SJSA1 (cell line): ENCODE data around the gene COL20A1. TPM values are rescaled to one million over a fixed set of nuclear protein-coding genes. Genes with fewer than 3 reads are reported as not detected.
"Not testable (repeated sequence)": the region's sequence is repeated elsewhere in the genome, so short reads cannot be mapped to it uniquely, and the experiment has no call there.

ENCODE experiments used
- DNase-seq, 2 experiments: peaks; one replicate each; pipeline ENCODE4 v3.0.0-alpha.2; 2015 to 2020; ENCODE audit warnings: low spot score in 2 of 2, low read depth in 1 of 2
- H3K27ac ChIP-seq: fragments of 250-450 bp; sonication (Bioruptor Pico); 2 replicates; pipeline ENCODE4 v1.5.1; 2020; ENCODE audit warnings: mild to moderate bottlenecking, moderate library complexity
- H3K27me3 ChIP-seq: fragments of 250-450 bp; sonication (Bioruptor Pico); replicated peaks from 2 replicates; pipeline ENCODE4 v1.5.1; 2020; ENCODE audit warnings: mild to moderate bottlenecking, moderate library complexity
- H3K36me3 ChIP-seq: fragments of 250-450 bp; sonication (Bioruptor Pico); 2 replicates; pipeline ENCODE4 v1.5.1; 2020; ENCODE audit warnings: mild to moderate bottlenecking
- H3K4me1 ChIP-seq: fragments of 250-450 bp; sonication (Bioruptor Pico); replicated peaks from 2 replicates; pipeline ENCODE4 v1.6.1; 2021; ENCODE audit warnings: mild to moderate bottlenecking
- H3K4me3 ChIP-seq: fragments of 250-450 bp; sonication (Bioruptor Pico); 2 replicates; pipeline ENCODE4 v1.5.1; 2020; ENCODE audit warnings: mild to moderate bottlenecking
- H3K9me3 ChIP-seq: fragments of 250-450 bp; sonication (Bioruptor Pico); replicated peaks from 2 replicates; pipeline ENCODE4 v1.5.1; 2020; ENCODE audit warnings: mild to moderate bottlenecking
- total RNA-seq: library from RNA; depleted of rRNA; stranded (reverse); fragments of >200 nt; shearing (Covaris generic); gene quantifications from 2 replicates; pipeline ENCODE4 v1.2.3, GENCODE V29; 2014

Gene COL20A1
- total RNA-seq, 1 experiment from 2014 or later: not detected

DNA sequence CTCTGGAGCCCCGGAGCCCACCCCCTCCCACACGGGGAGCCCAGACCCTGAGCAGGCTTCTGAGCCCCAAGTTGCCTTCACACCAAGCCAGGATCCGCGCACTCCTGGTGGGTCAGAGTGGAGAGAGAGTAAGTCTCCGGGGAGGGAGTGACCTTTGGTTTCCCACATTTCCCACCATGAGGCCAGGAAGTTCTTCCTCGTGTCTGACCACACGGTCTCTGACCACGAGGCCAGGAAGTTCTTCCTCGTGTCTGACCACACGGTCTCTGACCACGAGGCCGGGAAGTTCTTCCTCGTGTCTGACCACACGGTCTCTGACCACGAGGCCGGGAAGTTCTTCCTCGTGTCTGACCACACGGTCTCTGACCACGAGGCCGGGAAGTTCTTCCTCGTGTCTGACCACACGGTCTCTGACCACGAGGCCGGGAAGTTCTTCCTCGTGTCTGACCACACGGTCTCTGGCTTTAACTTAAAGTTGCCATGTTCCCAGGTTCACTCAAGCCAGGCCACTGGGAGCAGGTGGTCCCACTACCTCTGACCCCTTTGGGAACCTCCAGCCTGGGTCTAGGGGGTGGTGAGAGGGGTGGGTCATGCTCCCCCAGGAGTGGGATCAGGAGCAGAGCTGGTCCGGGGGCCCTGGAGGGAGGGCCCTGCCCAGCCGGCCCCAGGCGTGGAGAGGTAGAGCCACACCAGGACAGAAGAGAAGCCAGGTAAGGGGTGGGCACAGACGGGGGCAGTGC lies 13.1 kb downstream of the COL20A1 start:
- H3K4me3 ChIP-seq, DNase-seq, H3K9me3 ChIP-seq, H3K36me3 ChIP-seq, H3K4me1 ChIP-seq, H3K27ac ChIP-seq: not testable (repeated sequence)
- peaks cover 62% of the 10 kb centered on the region for H3K27me3 ChIP-seq

DNA sequence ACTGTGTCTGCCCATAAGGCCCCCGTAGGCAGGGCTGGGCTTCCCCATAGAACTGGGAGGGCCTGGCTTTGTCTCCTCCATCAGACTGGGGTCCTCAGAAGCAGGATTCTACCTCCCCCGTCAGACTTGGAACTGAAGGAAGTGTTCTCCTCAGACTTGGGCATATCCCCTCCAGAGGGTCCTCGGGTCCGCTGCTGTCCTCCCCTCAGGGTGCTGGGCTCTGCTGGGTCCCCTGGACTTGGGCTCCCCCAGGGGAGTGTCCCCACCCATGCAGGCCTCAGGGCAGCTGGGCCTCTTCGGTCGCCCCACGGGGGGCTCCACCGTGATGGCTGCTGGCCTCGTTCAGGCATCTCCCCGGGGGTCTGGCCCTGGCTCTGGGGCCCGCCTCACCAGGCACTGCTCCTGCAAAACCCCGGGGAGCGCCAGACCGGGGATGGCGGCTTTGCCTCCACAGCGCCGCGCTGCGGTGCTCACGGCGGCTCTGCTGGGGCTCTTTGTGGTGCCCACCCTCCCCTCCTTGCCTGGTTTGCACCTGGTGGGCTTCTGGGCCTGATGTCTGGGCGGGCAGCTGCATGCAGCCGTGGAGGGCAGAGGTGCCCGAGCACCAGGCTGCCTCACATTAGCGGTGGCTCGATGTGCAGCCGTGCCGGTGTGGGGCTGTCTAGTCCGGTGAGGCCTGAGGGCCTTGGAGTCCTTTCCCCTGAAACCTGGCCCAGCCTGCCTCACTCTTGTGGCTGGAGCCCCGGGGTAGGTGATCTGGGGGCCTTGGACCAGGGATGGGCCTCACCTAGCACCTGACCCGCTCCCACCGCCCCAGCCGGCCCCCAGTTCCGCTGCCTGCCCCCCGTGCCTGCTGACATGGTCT lies 13.9 kb downstream of the COL20A1 start:
- Histone ChIP-seq H3K27me3 (peaks cover 61% of the 10 kb centered on the region), H3K4me3 (no peak overlapping the region), H3K27ac (no peak overlapping the region), H3K36me3 (no peaks in the 10 kb centered on the region), H3K9me3 (no peaks in the 10 kb centered on the region), H3K4me1 (no peaks in the 10 kb centered on the region)
- DNase-seq: no peak

DNA sequence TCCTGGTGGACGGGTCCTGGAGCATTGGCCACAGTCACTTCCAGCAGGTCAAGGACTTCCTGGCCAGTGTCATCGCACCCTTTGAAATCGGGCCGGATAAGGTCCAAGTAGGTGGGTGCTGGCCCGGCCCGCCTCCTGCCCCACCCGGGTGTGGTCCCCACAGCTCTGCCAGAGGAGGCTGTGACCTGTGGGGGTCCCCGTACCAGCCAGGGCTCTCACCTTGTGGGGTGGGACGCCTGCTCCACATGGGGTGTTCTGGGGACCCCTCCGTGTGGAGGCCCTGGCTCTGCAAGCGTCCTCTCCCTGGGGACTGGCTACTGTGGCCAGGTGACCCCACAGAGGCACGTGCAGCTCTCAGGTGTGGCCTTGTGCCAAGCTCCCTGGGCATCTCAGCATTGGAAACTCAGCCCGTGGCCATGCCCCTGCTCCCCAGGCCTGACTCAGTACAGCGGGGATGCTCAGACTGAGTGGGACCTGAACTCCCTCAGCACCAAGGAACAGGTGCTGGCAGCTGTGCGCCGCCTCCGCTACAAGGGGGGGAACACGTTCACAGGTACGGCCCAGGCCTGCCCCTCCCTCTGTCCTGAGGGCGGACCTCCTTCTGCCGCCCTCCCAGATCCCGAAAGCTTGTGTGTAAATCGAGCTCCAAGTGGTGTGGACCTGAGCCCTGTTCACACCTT lies 14.7 kb downstream of the COL20A1 start:
- no peak for DNase-seq
- H3K27ac ChIP-seq: no peak overlapping the region
- H3K4me1 ChIP-seq: no peaks in the 10 kb centered on the region
- no peaks in the 10 kb centered on the region for H3K36me3 ChIP-seq
- H3K4me3 ChIP-seq: no peak overlapping the region
- H3K27me3 ChIP-seq: peaks cover 67% of the 10 kb centered on the region
- H3K9me3 ChIP-seq: no peaks in the 10 kb centered on the region

DNA sequence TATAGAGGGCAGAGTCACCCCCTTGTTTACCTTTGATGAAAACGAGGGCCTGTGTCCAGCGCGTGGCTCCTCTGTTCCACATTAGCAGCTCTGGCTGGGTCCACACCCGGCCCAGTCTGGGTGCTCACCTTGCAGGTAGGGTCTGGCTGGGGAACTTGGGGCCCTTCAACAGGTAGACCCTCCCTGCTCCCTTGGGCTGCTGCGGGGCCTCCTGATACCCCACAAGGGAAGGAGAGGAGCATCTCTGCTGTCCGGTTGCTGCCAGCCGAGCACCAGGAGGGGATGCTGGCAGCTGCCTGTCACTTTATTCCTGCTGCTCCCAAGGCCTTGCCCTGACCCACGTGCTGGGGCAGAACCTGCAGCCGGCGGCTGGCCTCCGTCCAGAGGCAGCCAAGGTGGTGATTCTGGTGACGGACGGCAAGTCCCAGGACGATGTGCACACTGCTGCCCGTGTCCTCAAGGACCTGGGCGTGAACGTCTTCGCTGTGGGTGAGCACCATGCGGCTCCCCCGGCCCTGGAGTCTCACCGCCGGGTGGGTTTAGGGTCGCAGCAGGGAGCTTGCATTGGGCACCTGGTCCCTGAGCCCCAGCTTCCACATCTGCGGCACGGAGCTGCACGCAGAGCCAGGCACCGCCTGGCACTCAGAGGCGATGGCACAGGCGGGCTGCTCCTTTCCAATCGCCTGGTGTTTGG lies 15.4 kb downstream of the COL20A1 start:
- H3K27ac ChIP-seq: no peak overlapping the region
- no peaks in the 10 kb centered on the region for H3K9me3 ChIP-seq
- H3K4me1 ChIP-seq: no peaks in the 10 kb centered on the region
- no peaks in the 10 kb centered on the region for H3K36me3 ChIP-seq
- DNase-seq: no peak
- peaks cover 65% of the 10 kb centered on the region for H3K27me3 ChIP-seq
- no peak overlapping the region for H3K4me3 ChIP-seq

DNA sequence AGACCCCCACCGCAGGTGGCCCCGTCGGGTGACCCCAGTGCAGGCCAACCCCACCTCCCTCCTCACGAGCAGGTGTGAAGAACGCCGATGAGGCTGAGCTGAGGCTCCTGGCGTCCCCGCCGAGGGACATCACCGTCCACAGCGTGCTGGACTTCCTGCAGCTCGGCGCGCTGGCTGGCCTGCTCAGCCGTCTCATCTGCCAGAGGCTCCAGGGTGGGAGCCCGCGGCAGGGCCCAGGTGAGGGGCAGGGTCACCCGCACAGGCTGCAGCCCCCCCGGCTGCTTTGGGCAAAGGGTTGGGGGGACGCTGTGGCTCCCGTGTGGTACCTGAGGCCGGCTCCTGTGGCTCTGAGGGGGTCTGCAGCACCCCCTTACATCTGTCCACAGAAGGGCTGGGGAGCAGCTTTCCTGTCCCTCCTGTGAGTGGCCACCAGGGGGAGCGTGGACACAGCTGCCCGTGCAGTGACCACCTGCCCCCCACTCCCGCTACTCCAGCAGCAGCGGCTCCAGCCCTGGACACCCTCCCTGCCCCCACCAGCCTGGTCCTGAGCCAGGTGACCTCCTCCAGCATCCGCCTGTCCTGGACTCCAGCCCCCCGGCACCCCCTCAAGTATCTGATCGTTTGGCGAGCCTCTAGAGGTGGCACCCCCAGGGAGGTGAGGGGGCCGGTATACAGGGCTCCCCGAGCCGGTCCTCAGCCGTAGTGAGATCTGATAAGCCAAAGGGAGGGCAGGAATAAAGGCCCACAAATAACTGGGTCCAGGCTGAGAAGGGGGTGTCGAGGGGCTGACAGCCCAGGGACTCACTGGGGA lies 16.5 kb downstream of the COL20A1 start:
- Histone ChIP-seq H3K4me1 (no peaks in the 10 kb centered on the region), H3K36me3 (no peaks in the 10 kb centered on the region), H3K9me3 (no peaks in the 10 kb centered on the region), H3K27me3 (peaks cover 67% of the 10 kb centered on the region), H3K4me3 (no peak overlapping the region), H3K27ac (no peak overlapping the region)
- peak in 1 of 2 experiments; percentile 39 for DNase-seq

DNA sequence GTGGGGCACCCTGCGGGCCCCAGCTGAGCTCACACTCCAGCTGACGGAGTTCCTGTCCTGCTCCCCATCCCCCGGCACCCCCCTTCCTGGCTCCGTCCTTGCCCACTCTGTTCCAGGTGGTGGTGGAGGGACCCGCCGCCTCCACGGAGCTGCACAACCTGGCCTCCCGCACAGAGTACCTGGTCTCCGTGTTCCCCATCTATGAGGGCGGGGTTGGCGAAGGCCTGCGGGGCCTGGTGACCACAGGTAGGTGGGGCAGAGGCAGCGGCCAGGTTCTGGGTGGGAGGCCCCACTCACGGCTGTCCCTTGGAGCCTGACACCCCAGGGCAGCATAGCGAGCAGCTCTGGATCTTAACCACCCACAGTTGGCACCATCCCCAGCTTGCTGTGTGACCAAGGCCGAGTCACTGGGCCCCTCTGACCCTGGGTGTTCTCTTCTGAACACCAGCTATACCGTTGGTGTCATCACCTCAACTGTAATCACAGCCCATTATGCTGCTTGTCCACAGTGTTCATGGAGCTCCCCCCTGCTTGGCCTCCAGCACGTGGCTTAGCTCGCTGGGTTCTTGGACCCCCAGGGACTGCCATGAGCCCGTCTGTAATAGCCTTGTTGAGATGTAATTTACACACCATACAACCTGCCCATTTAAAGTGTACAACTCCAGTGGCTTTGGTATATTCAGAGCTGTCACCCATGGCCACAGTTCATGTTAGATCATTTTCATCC lies 17.4 kb downstream of the COL20A1 start:
- Histone ChIP-seq H3K27me3 (peaks cover 59% of the 10 kb centered on the region), H3K4me3 (no peak overlapping the region), H3K4me1 (no peaks in the 10 kb centered on the region), H3K9me3 (no peaks in the 10 kb centered on the region), H3K36me3 (no peaks in the 10 kb centered on the region), H3K27ac (no peak overlapping the region)
- no peak for DNase-seq

DNA sequence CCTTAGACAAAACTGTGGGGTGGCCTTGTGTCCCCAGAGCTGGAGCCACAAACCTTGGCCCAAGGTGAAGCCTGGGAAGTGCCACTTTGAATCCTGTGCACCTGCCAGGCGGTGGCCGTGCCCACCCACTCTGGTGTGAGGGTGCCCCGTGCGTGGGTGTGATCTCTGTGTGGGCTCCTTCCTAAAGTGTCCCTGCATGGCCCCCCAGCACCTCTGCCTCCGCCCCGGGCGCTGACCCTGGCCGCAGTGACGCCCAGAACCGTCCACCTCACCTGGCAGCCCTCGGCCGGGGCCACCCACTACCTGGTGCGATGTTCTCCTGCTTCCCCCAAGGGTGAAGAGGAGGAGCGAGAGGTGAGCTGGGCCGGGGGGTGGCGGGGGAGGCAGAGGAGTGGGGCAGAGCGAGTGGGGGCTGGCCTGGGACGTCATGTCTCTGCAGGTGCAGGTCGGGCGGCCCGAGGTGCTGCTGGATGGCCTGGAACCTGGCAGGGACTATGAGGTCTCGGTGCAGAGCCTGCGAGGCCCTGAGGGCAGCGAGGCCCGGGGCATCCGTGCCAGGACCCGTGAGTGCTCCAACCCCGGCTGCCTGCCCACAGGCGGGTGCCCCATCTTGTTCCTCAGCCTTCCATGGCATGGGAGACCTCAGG lies 18.3 kb downstream of the COL20A1 start:
- no peak overlapping the region for H3K27ac ChIP-seq
- peaks cover 55% of the 10 kb centered on the region for H3K27me3 ChIP-seq
- H3K36me3 ChIP-seq: no peaks in the 10 kb centered on the region
- H3K4me3 ChIP-seq: no peak overlapping the region
- DNase-seq: no peak
- H3K9me3 ChIP-seq: no peaks in the 10 kb centered on the region
- no peaks in the 10 kb centered on the region for H3K4me1 ChIP-seq

DNA sequence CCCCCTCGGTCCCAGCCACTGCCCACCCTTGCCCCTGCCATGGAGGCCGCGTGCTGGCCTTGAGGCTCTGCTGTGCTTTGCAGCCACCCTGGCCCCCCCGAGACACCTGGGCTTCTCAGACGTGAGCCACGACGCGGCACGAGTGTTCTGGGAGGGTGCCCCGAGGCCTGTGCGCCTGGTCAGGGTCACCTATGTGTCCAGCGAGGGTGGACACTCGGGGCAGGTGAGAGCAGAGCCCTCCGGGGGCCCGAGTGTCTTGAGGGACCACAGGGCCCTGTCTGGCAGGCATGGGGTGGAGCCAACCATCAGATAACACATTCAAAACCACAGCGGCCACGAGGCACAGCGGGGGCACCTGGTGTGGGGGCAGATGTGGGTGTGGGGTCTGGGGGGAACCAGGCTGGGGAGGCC lies 18.9 kb downstream of the COL20A1 start:
- H3K9me3 ChIP-seq: no peaks in the 10 kb centered on the region
- H3K27ac ChIP-seq: no peak overlapping the region
- peaks cover 53% of the 10 kb centered on the region for H3K27me3 ChIP-seq
- H3K36me3 ChIP-seq: no peaks in the 10 kb centered on the region
- no peaks in the 10 kb centered on the region for H3K4me1 ChIP-seq
- H3K4me3 ChIP-seq: no peak overlapping the region
- no peak for DNase-seq

DNA sequence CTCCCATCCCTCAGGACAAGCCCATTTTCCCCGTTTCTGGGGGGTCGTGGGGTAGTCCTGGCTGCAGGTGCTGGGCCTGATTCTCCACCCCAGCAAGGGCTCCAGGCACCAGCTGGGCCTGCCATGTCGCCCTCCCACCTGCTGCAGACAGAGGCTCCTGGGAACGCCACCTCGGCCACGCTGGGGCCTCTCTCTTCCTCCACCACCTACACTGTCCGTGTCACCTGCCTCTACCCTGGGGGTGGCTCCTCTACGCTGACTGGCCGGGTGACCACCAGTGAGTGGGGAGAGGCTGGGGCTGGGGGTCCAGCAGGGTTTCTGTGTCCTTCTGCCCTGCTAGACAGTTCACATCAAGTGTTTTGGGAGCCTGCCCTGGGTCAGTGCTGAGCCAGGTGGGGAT lies 19.3 kb downstream of the COL20A1 start:
- no peaks in the 10 kb centered on the region for H3K9me3 ChIP-seq
- no peaks in the 10 kb centered on the region for H3K4me1 ChIP-seq
- no peak overlapping the region for H3K4me3 ChIP-seq
- H3K36me3 ChIP-seq: no peaks in the 10 kb centered on the region
- no peak for DNase-seq
- no peak overlapping the region for H3K27ac ChIP-seq
- peaks cover 51% of the 10 kb centered on the region for H3K27me3 ChIP-seq

DNA sequence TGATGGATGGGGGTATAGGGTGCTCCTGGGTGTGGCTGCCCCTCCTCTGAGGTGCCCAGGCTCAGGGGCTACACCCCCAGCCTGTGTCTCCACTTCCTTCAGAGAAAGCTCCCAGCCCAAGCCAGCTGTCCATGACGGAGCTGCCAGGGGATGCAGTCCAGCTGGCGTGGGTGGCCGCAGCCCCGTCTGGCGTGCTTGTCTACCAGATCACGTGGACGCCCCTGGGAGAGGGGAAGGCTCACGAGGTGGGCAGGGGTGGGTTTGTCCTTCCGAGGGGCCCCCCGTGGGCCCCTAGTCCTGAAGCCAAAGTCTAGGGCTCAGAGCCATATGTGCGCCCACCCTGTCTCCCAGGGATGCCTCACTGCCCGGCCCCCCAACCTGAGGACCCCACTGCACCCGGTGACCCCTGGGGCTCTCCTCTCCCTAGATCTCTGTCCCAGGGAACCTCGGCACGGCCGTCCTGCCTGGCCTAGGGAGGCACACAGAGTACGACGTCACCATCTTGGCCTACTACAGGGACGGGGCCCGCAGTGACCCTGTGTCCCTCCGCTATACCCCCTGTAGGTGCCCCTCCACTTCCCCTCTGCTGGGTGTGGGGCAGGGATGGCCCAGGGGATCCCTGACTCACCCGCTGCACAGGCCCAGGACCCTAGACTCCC lies 19.8 kb downstream of the COL20A1 start:
- Histone ChIP-seq H3K27ac (no peak overlapping the region), H3K27me3 (peaks cover 48% of the 10 kb centered on the region)
- no peak for DNase-seq

DNA sequence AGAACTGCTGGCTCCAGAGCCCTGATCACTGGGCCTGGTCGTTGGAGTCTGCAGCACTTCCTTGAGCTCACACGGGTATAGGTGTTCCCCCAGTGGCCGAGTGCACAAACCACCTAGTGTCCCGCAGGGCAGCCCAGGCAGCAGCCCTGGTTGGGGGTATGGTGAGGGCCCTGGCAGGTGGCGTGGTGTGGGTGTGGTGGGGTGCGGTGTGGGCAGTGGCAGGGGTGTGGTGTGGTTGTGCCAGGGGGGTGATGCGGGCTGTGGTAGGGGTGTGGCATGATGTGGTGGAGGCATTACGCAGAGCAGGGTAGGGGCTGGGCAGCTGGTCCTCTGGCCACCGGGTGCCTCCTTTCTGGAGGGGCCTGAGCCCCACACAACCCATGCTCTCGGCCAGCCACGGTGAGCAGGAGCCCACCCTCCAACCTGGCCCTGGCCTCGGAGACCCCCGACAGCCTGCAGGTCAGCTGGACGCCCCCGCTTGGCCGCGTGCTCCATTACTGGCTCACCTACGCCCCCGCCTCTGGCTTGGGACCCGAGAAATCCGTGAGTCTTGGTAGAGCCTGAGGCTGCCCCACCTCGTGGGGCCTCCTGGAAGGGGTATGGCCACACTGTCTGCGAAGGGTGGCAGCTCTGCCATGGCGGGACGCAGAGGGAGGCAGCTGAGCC lies 20.5 kb downstream of the COL20A1 start:
- DNase-seq: no peak
- H3K27ac ChIP-seq: no peak overlapping the region
- H3K36me3 ChIP-seq: no peaks in the 10 kb centered on the region
- no peaks in the 10 kb centered on the region for H3K4me1 ChIP-seq
- no peak overlapping the region for H3K4me3 ChIP-seq
- H3K27me3 ChIP-seq: peaks cover 47% of the 10 kb centered on the region
- H3K9me3 ChIP-seq: no peaks in the 10 kb centered on the region

More for the DNA sequence above, 19.8 kb downstream of the COL20A1 start:
- Histone ChIP-seq H3K9me3 (no peaks in the 10 kb centered on the region), H3K4me3 (no peak overlapping the region), H3K4me1 (no peaks in the 10 kb centered on the region), H3K36me3 (no peaks in the 10 kb centered on the region)
